Lung (tissue), 12 donors: ENCODE measurements around the gene LTBP1. TPM values are rescaled to one million over a fixed set of nuclear protein-coding genes. Genes with fewer than 3 reads are reported as not detected.

ENCODE experiments used
- ATAC-seq: fragments of 200-7000 bp; cut with Tn5 transposase; one replicate; pipeline ENCODE4 v1.9.1; 2020; ENCODE audit warnings: moderate number of reproducible peaks; ENCODE audit not compliant: insufficient read depth, low FRiP score
- DNase-seq, 3 donors: peaks; one replicate each; pipeline ENCODE4 v3.0.0-alpha.2; 2013 to 2017
- H3K27ac ChIP-seq, 2 donors: one replicate each; pipeline ENCODE4 v1.5.1; 2013; ENCODE audit warnings: mild to moderate bottlenecking in 2 of 2, moderate library complexity in 2 of 2, control low read depth in 1 of 2, inconsistent platforms in 1 of 2, low read depth in 1 of 2, low read length in 1 of 2
- H3K27me3 ChIP-seq, 3 donors: one replicate each; pipeline ENCODE4 v1.5.1; 2013; ENCODE audit warnings: low read length in 2 of 3; ENCODE audit not compliant: control insufficient read depth in 3 of 3, insufficient read depth in 3 of 3
- H3K36me3 ChIP-seq, 4 donors: one replicate each; pipeline ENCODE4 v1.5.1; 2013; ENCODE audit warnings: low read length in 4 of 4, mild to moderate bottlenecking in 1 of 4, moderate library complexity in 1 of 4; ENCODE audit not compliant: control insufficient read depth in 4 of 4, insufficient read depth in 4 of 4
- H3K4me1 ChIP-seq, 5 donors: one replicate each; pipeline ENCODE4 v1.5.1; 2013; ENCODE audit warnings: low read length in 5 of 5, mild to moderate bottlenecking in 2 of 5, moderate library complexity in 1 of 5; ENCODE audit not compliant: control insufficient read depth in 5 of 5, insufficient read depth in 5 of 5
- H3K4me3 ChIP-seq: one replicate; pipeline ENCODE4 v1.5.1; 2013; ENCODE audit warnings: mild to moderate bottlenecking, control low read depth, moderate library complexity
- H3K9ac ChIP-seq, 2 donors: one replicate each; pipeline ENCODE4 v1.5.1; 2013; ENCODE audit warnings: low read length in 2 of 2, control low read depth in 1 of 2; ENCODE audit not compliant: insufficient read depth in 1 of 2
- H3K9me3 ChIP-seq, 4 donors: one replicate each; pipeline ENCODE4 v1.5.1; 2013; ENCODE audit warnings: low read length in 3 of 4, mild to moderate bottlenecking in 1 of 4, moderate library complexity in 1 of 4; ENCODE audit not compliant: control insufficient read depth in 4 of 4, insufficient read depth in 3 of 4
- CTCF ChIP-seq: IDR thresholded peaks from 2 replicates; pipeline ENCODE4 v1.5.1; 2012; ENCODE audit warnings: mild to moderate bottlenecking; ENCODE audit errors: control extremely low read depth, extremely low read depth
- WGBS, 2 donors: extraction: QIAGEN DNeasy Blood & Tissue Kit; methylation state at CpG; one replicate each; pipeline ENCODE4 v1.1.7; 2013; 5-methylcytosine and 5-hydroxymethylcytosine counted together
- polyA plus RNA-seq, 2 donors: library from polyadenylated mRNA; stranded (reverse); fragments of 200-250 nt; gene quantifications; one replicate each; pipeline ENCODE4 v1.2.1, GENCODE V29; 2013
- total RNA-seq, 2 donors: library from RNA; depleted of rRNA in 1 of 2; stranded (reverse); fragments of >200 nt in 1 of 2; gene quantifications; one replicate each; pipeline ENCODE4 v1.2.1, GENCODE V29; 2014 to 2021
- donor health status: control.
- donor health status: control.
- donor health status: Bipolar disorder and iron deficiency.
- donor health status: healthy.
- donor health status: DM: yes; HTN: yes; CAD: no.

LTBP1 gene
- total and polyA plus RNA-seq, 4 donors: 8.8 to 57.4 (median 28.6) TPM

GRCh38 chr2:33126958-33127357 lies 180.2 kb downstream of the LTBP1 start:
- Histone ChIP-seq H3K9me3 (no peaks in the 10 kb centered on the region), H3K36me3 (no peaks in the 10 kb centered on the region), H3K4me1 (peaks cover 0 to 7% (median 3%) of the 10 kb centered on the region in 5 donors), H3K4me3 (no peak overlapping the region), H3K27me3 (no peaks in the 10 kb centered on the region), H3K9ac (no peak overlapping the region), H3K27ac (no peak overlapping the region)
- DNase-seq: no peak
- 82 to 91% methylated on average over 3 of the region's 3 CpGs for WGBS, 2 donors
- TF ChIP-seq CTCF: no peak
- ATAC-seq: no peak

- H3K36me3 ChIP-seq: no peaks in the 10 kb centered on the region
- WGBS, 2 donors: 79 to 86% methylated on average over 7 of the region's 7 CpGs
- no peak overlapping the region for H3K9ac ChIP-seq
- no peak overlapping the region for H3K27ac ChIP-seq
- DNase-seq (peak in 1 of 3 donors; percentile 50), ATAC-seq (no peak)
- peaks cover 3 to 27% (median 13%) of the 10 kb centered on the region in 5 donors for H3K4me1 ChIP-seq
- H3K27me3 ChIP-seq: no peaks in the 10 kb centered on the region
- no peaks in the 10 kb centered on the region for H3K9me3 ChIP-seq
- no peak for TF ChIP-seq CTCF
- H3K4me3 ChIP-seq: no peak overlapping the region
Observed at GRCh38 chr2:33129263-33130053, 182.7 kb downstream of the LTBP1 start.

GRCh38 chr2:33130054-33130447 lies 183.3 kb downstream of the LTBP1 start:
- Histone ChIP-seq H3K4me3 (no peak overlapping the region), H3K4me1 (peaks cover 3 to 33% (median 13%) of the 10 kb centered on the region in 5 donors), H3K36me3 (no peaks in the 10 kb centered on the region), H3K27me3 (no peaks in the 10 kb centered on the region), H3K9ac (no peak overlapping the region), H3K27ac (no peak overlapping the region), H3K9me3 (no peaks in the 10 kb centered on the region)
- 57 to 74% methylated on average over 7 of the region's 7 CpGs for WGBS, 2 donors
- no peak for TF ChIP-seq CTCF
- DNase-seq (no peak), ATAC-seq (no peak)
